Measurements from ENCODE around the gene FRMD1.

DNA sequence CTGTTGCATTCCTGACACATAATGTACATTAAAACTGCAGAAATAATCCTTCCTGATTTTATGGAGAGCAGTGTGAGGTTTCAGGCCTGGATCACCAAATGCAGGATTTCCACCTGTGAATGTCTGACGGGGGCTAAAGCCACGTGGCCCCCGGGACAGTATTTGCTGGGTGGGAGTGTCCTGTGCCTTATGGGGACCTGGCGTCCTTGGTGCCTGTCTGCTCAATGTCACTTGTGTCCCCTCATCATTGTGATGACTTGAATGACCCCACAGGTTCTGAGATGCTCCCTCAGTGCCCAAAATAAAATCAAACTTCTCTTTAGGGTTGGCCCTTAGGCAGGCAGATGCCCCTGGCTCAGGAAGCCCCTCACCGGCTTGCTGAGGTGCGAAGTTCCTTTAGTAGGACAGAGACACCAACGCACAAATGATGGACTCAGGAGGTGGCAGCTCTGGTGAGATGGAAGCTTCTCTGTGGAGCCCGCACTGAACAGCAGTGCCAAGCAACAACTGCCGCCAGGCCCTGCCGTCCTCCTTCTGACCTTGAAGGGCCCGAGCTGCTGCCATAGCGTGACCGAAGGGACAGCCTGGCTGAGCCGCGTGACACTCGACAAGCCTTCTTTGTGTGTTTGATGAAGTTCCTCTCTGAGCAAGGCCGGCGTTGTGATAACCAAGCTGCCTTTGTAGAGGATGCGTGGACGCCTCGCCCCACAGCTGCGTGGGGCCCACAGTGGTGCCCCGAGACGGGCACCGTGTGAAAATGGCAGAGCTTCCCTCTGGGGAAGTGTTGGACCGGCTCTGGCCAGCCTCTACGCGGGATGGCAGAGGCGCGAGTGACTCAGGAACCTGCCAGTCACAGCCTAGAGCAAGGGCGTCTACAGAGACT is 30.9 kb downstream of the FRMD1 start:
- TF ChIP-seq, protein P1, sequence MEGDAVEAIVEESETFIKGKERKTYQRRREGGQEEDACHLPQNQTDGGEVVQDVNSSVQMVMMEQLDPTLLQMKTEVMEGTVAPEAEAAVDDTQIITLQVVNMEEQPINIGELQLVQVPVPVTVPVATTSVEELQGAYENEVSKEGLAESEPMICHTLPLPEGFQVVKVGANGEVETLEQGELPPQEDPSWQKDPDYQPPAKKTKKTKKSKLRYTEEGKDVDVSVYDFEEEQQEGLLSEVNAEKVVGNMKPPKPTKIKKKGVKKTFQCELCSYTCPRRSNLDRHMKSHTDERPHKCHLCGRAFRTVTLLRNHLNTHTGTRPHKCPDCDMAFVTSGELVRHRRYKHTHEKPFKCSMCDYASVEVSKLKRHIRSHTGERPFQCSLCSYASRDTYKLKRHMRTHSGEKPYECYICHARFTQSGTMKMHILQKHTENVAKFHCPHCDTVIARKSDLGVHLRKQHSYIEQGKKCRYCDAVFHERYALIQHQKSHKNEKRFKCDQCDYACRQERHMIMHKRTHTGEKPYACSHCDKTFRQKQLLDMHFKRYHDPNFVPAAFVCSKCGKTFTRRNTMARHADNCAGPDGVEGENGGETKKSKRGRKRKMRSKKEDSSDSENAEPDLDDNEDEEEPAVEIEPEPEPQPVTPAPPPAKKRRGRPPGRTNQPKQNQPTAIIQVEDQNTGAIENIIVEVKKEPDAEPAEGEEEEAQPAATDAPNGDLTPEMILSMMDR (IDR thresholded peaks at IDR 0.05) = no peak
- TF ChIP-seq EP300 (IDR thresholded peaks at IDR 0.05) (peak in 1 of 2 donors; percentile 6), POLR2A (IDR thresholded peaks at IDR 0.05) (no peak)
